Heart left ventricle (tissue), 13 donors: ENCODE results near the gene HMG20A.

Experiments used
- POLR2A ChIP-seq, 2 donors: fragments of 450-650 bp; IDR thresholded peaks; one replicate each; pipeline ENCODE4 v1.6.1; 2017; ENCODE audit warnings: antibody characterized with exemption in 2 of 2, mild to moderate bottlenecking in 2 of 2, moderate library complexity in 2 of 2
- TF ChIP-seq, protein P1 (sequence below), 12 donors: fragments of 200-600 bp; sonication (generic) in 4 of 12; IDR thresholded peaks; one replicate each; pipeline versions ENCODE4 v1.5.0 to v1.8.0; 2018 to 2022; ENCODE audit warnings: antibody characterized with exemption in 12 of 12, mild to moderate bottlenecking in 5 of 12
- donor health status: ischemic (EF 13 %, LVEDD 7.1; RV severe dilation, severe dysfunction).
- donor health status: DM: no; HTN: yes; CAD: no.
- donor health status: DM: no; HTN: no; CAD: no.
- donor health status: ischemic (EF 25% LVEDD 6.9; RV normal size, moderate dysfunction).
- donor health status: ischemic (EF 25% LVEDD 5.7; RV mildly dilated, moderate dysfunction).
- donor health status: ischemic (EF 35%, LVEDD 5.7; RV mildly dilated, moderate dysfunction).
- donor health status: nonischemic (EF 11% LVEDD 7.7; RV severe dilation, severe dysfunction).
- donor health status: DM: yes; HTN: yes; CAD: no.
- donor health status: PGD.
- donor health status: ischemic (EF 29% LVEDD 5.4; RV normal size, mild dysfunction).
- donor health status: nonischemic (EF 23%, LVEDD 6.1; RV moderate dilation, normal function).

DNA sequence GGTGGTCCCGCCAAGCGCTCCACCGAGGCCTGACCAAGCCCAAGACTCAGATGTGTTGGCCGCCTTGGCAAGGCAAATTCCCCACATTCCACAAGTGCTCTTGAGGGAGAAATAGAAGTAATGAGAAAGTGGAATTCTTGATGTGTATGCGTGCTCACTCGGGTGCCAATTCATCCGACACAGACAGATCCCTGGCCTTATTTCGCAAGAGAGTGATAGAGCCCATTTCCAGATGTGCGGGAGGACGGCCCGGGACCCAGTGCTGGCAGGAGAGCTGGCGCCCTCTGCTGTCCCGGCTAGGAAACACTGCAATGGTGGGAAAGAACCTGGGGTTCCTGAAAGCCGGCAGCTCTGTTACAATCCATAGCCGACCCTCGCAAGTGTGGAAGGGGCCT, 76.0 kb downstream of the HMG20A start:
- TF ChIP-seq, protein P1, sequence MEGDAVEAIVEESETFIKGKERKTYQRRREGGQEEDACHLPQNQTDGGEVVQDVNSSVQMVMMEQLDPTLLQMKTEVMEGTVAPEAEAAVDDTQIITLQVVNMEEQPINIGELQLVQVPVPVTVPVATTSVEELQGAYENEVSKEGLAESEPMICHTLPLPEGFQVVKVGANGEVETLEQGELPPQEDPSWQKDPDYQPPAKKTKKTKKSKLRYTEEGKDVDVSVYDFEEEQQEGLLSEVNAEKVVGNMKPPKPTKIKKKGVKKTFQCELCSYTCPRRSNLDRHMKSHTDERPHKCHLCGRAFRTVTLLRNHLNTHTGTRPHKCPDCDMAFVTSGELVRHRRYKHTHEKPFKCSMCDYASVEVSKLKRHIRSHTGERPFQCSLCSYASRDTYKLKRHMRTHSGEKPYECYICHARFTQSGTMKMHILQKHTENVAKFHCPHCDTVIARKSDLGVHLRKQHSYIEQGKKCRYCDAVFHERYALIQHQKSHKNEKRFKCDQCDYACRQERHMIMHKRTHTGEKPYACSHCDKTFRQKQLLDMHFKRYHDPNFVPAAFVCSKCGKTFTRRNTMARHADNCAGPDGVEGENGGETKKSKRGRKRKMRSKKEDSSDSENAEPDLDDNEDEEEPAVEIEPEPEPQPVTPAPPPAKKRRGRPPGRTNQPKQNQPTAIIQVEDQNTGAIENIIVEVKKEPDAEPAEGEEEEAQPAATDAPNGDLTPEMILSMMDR (IDR thresholded peaks at IDR 0.05): peak; percentile 92 to 98 (median 96)
- no peak for TF ChIP-seq POLR2A (IDR thresholded peaks at IDR 0.05)
